Forelimb muscle (tissue), 1 donor: ENCODE measurements around the gene ATL1. TPM values are rescaled to one million over a fixed set of nuclear protein-coding genes. Genes with fewer than 3 reads are reported as not detected.
A peak's percentile ranks its signal among the peaks of the same experiment; 100 is the strongest.
"Not testable (repeated sequence)": the region's sequence is repeated elsewhere in the genome, so short reads cannot be mapped to it uniquely, and the experiment has no call there.

Experiments
- DNase-seq: peaks from one replicate; pipeline ENCODE4 v3.0.0-alpha.2; 2013; ENCODE audit warnings: low read depth
- polyA plus RNA-seq: library from polyadenylated mRNA; unstranded; fragments of 120-200 nt; gene quantifications from one replicate; pipeline ENCODE4 v1.2.1, GENCODE V29; 2013; ENCODE audit not compliant: insufficient read length

The ATL1 gene
- polyA plus RNA-seq, 1 donor: 6.1 TPM

- DNase-seq: no peak
These were observed 96.8 kb downstream of the ATL1 start for GRCh38 chr14:50656776-50657175.

- DNase-seq: no peak
These were observed 97.8 kb downstream of the ATL1 start for GRCh38 chr14:50657753-50658152.

- peak; percentile 48 for DNase-seq
These were observed 98.3 kb downstream of the ATL1 start for GRCh38 chr14:50658203-50658602.

- DNase-seq: no peak
These were observed 99.5 kb downstream of the ATL1 start for GRCh38 chr14:50659327-50659974.

GRCh38 chr14:50664579-50664978 is 104.6 kb downstream of the ATL1 start:
- not testable (repeated sequence) for DNase-seq

GRCh38 chr14:50665300-50665699 is 105.4 kb downstream of the ATL1 start:
- not testable (repeated sequence) for DNase-seq

- no peak for DNase-seq
These were observed 107.1 kb downstream of the ATL1 start for GRCh38 chr14:50666772-50667683.

GRCh38 chr14:50667684-50667995 is 107.7 kb downstream of the ATL1 start:
- DNase-seq: no peak

- DNase-seq: peak; percentile 69
These were observed 108.3 kb downstream of the ATL1 start, which contains the start of gene SAV1 for GRCh38 chr14:50667996-50668825. TSS of gene SAV1 (minus strand) at chr14:50668306. CDS start at chr14:50667967, 339 bp downstream.

- no peak for DNase-seq
These were observed 108.8 kb downstream of the ATL1 start for GRCh38 chr14:50668826-50669143.

GRCh38 chr14:50669441-50669986 is 109.6 kb downstream of the ATL1 start:
- DNase-seq: no peak

- no peak for DNase-seq
These were observed 110.4 kb downstream of the ATL1 start for GRCh38 chr14:50670196-50670865.

GRCh38 chr14:50670866-50671256 is 110.9 kb downstream of the ATL1 start:
- no peak for DNase-seq

GRCh38 chr14:50675597-50675996 is 115.7 kb downstream of the ATL1 start:
- no peak for DNase-seq

- no peak for DNase-seq
These were observed 117.0 kb downstream of the ATL1 start for GRCh38 chr14:50676814-50677516.

GRCh38 chr14:50677527-50678063 is 117.7 kb downstream of the ATL1 start:
- no peak for DNase-seq

- DNase-seq: no peak
These were observed 118.2 kb downstream of the ATL1 start for GRCh38 chr14:50678163-50678562.

GRCh38 chr14:50679674-50680073 is 119.7 kb downstream of the ATL1 start:
- no peak for DNase-seq
